ENCODE results near the gene RNU1-1.
"Not testable (repeated sequence)": the region's sequence is repeated elsewhere in the genome, so short reads cannot be mapped to it uniquely, and the experiment has no call there.

GRCh38 chr1:16550212-16550918 is 36.3 kb upstream of the RNU1-1 start:
- TF ChIP-seq CTCF (IDR thresholded peaks at IDR 0.05; ENCODE audit: insufficient read depth, low read length, poor library complexity, severe bottlenecking); EZH2phosphoT487 (conservative IDR thresholded peaks at IDR 0.05; ENCODE audit: low read length): not testable (repeated sequence)
